ENCODE data around the gene GLCE.

DNA sequence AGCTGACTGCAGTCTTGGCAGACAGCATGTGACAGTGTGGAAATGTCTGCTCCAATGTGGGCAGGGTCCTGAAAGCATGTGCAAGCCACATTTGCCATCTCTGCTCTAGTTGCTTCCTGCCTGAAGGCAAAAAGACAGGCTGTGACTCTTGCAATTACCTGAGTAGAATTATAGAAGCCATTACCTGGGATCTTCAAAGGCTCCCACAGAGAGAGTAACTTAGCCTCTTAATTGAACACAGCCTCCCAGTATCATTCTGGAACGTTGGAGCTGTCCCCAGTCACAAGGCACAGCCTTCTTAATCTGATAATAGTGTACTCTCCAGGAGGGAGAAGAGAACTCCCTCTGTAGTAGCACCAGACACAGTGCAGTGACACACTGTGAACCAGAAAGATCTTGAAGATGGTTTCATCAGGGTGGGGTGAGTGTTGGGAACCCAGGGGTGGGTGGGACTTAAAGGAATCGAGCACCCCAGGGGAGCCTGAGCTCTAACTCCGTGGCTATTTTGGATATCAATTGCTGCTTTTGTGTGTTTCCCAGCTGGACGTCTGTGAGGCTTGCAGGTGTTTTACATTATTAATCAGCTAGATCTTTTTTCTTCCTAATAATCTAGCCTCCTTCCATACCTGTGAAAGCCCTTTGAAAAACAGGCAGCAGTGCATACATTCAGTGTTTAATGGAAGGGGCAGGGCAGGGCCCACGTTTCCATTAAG, 40.6 kb upstream of the GLCE start:
- TF ChIP-seq, protein P1, sequence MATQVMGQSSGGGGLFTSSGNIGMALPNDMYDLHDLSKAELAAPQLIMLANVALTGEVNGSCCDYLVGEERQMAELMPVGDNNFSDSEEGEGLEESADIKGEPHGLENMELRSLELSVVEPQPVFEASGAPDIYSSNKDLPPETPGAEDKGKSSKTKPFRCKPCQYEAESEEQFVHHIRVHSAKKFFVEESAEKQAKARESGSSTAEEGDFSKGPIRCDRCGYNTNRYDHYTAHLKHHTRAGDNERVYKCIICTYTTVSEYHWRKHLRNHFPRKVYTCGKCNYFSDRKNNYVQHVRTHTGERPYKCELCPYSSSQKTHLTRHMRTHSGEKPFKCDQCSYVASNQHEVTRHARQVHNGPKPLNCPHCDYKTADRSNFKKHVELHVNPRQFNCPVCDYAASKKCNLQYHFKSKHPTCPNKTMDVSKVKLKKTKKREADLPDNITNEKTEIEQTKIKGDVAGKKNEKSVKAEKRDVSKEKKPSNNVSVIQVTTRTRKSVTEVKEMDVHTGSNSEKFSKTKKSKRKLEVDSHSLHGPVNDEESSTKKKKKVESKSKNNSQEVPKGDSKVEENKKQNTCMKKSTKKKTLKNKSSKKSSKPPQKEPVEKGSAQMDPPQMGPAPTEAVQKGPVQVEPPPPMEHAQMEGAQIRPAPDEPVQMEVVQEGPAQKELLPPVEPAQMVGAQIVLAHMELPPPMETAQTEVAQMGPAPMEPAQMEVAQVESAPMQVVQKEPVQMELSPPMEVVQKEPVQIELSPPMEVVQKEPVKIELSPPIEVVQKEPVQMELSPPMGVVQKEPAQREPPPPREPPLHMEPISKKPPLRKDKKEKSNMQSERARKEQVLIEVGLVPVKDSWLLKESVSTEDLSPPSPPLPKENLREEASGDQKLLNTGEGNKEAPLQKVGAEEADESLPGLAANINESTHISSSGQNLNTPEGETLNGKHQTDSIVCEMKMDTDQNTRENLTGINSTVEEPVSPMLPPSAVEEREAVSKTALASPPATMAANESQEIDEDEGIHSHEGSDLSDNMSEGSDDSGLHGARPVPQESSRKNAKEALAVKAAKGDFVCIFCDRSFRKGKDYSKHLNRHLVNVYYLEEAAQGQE (IDR thresholded peaks at IDR 0.05) = no peak
- no peak for TF ChIP-seq RXRA (IDR thresholded peaks at IDR 0.05)
- TF ChIP-seq, protein P2, sequence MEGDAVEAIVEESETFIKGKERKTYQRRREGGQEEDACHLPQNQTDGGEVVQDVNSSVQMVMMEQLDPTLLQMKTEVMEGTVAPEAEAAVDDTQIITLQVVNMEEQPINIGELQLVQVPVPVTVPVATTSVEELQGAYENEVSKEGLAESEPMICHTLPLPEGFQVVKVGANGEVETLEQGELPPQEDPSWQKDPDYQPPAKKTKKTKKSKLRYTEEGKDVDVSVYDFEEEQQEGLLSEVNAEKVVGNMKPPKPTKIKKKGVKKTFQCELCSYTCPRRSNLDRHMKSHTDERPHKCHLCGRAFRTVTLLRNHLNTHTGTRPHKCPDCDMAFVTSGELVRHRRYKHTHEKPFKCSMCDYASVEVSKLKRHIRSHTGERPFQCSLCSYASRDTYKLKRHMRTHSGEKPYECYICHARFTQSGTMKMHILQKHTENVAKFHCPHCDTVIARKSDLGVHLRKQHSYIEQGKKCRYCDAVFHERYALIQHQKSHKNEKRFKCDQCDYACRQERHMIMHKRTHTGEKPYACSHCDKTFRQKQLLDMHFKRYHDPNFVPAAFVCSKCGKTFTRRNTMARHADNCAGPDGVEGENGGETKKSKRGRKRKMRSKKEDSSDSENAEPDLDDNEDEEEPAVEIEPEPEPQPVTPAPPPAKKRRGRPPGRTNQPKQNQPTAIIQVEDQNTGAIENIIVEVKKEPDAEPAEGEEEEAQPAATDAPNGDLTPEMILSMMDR (IDR thresholded peaks at IDR 0.05; ENCODE audit: low read depth, low read length, missing input control) = no peak

All from liver (tissue), 3 donors.